Endothelial cell (in vitro differentiated cells): ENCODE measurements around the gene THRAP3. TPM values are rescaled to one million over a fixed set of nuclear protein-coding genes. Genes with fewer than 3 reads are reported as not detected.

Experiments
- DNase-seq: peaks from one replicate; pipeline ENCODE4 v3.0.0; 2021; ENCODE audit warnings: low spot score
- H3K27ac Mint-ChIP-seq: one replicate; pipeline ENCODE4 v1.8.0; 2021; ENCODE audit warnings: mixed read lengths, inconsistent platforms; ENCODE audit not compliant: unreplicated experiment
- H3K27me3 Mint-ChIP-seq: one replicate; pipeline ENCODE4 v1.8.0; 2021; ENCODE audit warnings: mild to moderate bottlenecking, moderate library complexity, mixed read lengths, inconsistent platforms; ENCODE audit not compliant: unreplicated experiment
- H3K36me3 Mint-ChIP-seq: one replicate; pipeline ENCODE4 v1.8.0; 2021; ENCODE audit warnings: mild to moderate bottlenecking, low read depth, mixed read lengths, inconsistent platforms; ENCODE audit not compliant: unreplicated experiment
- H3K4me1 Mint-ChIP-seq: one replicate; pipeline ENCODE4 v1.8.0; 2021; ENCODE audit warnings: mild to moderate bottlenecking, mixed read lengths, inconsistent platforms; ENCODE audit not compliant: unreplicated experiment
- H3K4me3 Mint-ChIP-seq: one replicate; pipeline ENCODE4 v1.8.0; 2021; ENCODE audit warnings: mild to moderate bottlenecking, mixed read lengths, inconsistent platforms; ENCODE audit not compliant: unreplicated experiment
- H3K9me3 Mint-ChIP-seq: one replicate; pipeline ENCODE4 v1.8.0; 2021; ENCODE audit warnings: mixed read lengths, inconsistent platforms; ENCODE audit not compliant: unreplicated experiment
- total RNA-seq: library from RNA; stranded (reverse); fragmentation: NEBNext Ultra II Directional; extraction: Animal tissue kit (Norgen Biotek cat#: 25700); gene quantifications from one replicate; pipeline ENCODE4 v1.2.1, GENCODE V29; 2021; ENCODE audit not compliant: unreplicated experiment
- TF ChIP-seq, protein P1 (sequence below): fragments of 200-600 bp; sonication (generic); IDR thresholded peaks from one replicate; pipeline ENCODE4 v1.5.0; 2021; ENCODE audit warnings: antibody characterized with exemption; ENCODE audit not compliant: unreplicated experiment

The THRAP3 gene
- total RNA-seq, 1 donor from 2014 or later, result 129 TPM

DNA sequence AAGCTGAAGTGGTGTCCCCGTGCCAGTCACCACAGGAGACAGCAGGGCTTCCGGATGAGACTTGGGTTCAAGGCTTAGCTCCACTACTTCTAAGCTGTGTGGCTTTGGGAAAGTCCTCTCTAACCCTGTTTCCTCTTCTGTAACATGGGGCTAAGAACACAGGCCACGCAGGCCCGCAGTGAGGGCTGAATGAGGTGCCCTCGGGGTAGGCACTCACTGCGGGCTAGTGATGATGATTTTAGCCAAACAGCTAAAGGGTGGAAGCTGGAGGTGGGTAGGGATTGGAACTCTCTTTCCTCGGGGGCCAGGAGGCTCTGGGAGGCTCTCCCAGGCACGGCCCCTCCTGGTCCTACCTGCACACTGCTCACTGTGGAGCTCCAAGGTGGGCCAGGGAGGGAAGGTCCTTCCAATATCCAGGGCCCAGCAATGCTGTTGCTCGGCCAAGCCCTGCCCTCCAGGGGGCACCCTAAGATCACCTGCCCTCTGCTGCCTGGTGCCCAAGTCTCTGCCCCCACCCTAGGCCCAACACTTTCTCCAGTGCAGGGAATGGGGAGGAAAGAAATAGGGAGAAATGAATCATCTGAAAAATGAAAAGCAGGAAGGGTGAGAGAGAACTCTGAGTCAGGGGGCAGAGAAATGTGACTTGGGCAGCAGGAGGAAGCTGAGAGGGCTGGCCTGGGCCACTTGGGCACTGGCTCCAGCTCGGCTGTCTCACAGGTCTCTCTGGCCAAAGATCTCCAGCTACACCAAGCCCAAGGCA lies 118.4 kb downstream of the THRAP3 start:
- peaks cover 27% of the 10 kb centered on the region for H3K36me3 Mint-ChIP-seq
- no peaks in the 10 kb centered on the region for H3K9me3 Mint-ChIP-seq
- no peak overlapping the region for H3K27ac Mint-ChIP-seq
- H3K4me3 Mint-ChIP-seq, result no peak overlapping the region
- peaks cover 16% of the 10 kb centered on the region for H3K27me3 Mint-ChIP-seq
- DNase-seq, result peak; percentile 55
- peaks cover 19% of the 10 kb centered on the region for H3K4me1 Mint-ChIP-seq
- TF ChIP-seq, protein P1, sequence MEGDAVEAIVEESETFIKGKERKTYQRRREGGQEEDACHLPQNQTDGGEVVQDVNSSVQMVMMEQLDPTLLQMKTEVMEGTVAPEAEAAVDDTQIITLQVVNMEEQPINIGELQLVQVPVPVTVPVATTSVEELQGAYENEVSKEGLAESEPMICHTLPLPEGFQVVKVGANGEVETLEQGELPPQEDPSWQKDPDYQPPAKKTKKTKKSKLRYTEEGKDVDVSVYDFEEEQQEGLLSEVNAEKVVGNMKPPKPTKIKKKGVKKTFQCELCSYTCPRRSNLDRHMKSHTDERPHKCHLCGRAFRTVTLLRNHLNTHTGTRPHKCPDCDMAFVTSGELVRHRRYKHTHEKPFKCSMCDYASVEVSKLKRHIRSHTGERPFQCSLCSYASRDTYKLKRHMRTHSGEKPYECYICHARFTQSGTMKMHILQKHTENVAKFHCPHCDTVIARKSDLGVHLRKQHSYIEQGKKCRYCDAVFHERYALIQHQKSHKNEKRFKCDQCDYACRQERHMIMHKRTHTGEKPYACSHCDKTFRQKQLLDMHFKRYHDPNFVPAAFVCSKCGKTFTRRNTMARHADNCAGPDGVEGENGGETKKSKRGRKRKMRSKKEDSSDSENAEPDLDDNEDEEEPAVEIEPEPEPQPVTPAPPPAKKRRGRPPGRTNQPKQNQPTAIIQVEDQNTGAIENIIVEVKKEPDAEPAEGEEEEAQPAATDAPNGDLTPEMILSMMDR, result peak; percentile 34

GRCh38 chr1:36343651-36344394 lies 119.6 kb downstream of the THRAP3 start:
- Mint-ChIP-seq H3K9me3 (no peaks in the 10 kb centered on the region), H3K4me3 (no peak overlapping the region), H3K4me1 (peaks cover 7% of the 10 kb centered on the region), H3K27me3 (peaks cover 14% of the 10 kb centered on the region), H3K36me3 (peaks cover 30% of the 10 kb centered on the region), H3K27ac (no peak overlapping the region)
- no peak for DNase-seq
- TF ChIP-seq, protein P1, result no peak

DNA sequence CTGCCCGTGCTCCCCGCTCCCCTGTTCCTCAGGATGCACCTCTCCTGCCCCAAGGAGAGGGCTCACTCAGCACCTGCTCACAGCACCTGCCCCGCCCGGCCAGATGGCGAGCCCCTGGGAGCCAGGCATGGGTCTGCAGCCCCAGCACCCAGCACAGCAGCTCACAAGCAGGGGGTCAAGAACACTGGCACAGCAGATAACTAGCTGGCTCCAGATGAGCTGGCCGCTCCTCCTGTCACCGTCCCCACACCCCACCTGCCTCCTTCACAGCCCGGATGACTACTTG lies 120.1 kb downstream of the THRAP3 start:
- H3K9me3 Mint-ChIP-seq, result no peaks in the 10 kb centered on the region
- DNase-seq, result no peak
- no peak overlapping the region for H3K27ac Mint-ChIP-seq
- peaks cover 12% of the 10 kb centered on the region for H3K27me3 Mint-ChIP-seq
- peaks cover 6% of the 10 kb centered on the region for H3K4me1 Mint-ChIP-seq
- no peak overlapping the region for H3K4me3 Mint-ChIP-seq
- H3K36me3 Mint-ChIP-seq, result peaks cover 30% of the 10 kb centered on the region
- TF ChIP-seq, protein P1, result no peak

DNA sequence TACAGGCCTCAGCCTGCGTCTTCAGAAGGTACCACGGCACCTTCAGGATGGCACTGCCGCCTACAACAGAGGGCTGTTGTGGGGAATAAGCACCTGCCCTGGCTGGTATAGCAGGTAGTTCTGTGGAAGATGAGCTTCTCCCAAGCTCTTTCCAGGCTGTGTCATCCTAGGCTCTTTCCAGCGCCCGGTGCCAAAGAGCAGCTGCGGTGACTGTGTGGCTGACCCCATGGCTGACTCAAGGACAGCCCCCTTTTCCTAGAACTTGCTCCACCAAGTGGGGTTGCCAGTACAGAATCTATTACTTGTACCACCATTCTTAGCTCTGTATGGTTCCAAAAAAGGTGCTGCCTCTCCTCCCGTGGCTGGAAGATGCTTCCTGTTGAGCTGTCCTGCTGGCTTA lies 121.1 kb downstream of the THRAP3 start:
- H3K27me3 Mint-ChIP-seq, result peaks cover 11% of the 10 kb centered on the region
- DNase-seq, result no peak
- peaks cover 3% of the 10 kb centered on the region for H3K4me1 Mint-ChIP-seq
- no peak overlapping the region for H3K27ac Mint-ChIP-seq
- H3K9me3 Mint-ChIP-seq, result no peaks in the 10 kb centered on the region
- H3K4me3 Mint-ChIP-seq, result no peak overlapping the region
- TF ChIP-seq, protein P1, result no peak
- peaks cover 30% of the 10 kb centered on the region for H3K36me3 Mint-ChIP-seq
